ENCODE data around the gene DHRSX.

GRCh38 chrX:2452799-2453198 lies 48.0 kb downstream of the DHRSX start:
- TF ChIP-seq POLR2A (IDR thresholded peaks at IDR 0.05; ENCODE audit: low read length) (no peak), RFX5 (IDR thresholded peaks at IDR 0.05) (no peak), TP53 (CRISPR knock-in tag; IDR thresholded peaks at IDR 0.05) (no peak), ZFP36 (IDR thresholded peaks at IDR 0.05; ENCODE audit: borderline replicate concordance, partially characterized antibody) (no peak), CHD2 (IDR thresholded peaks at IDR 0.05; ENCODE audit: low read length, partially characterized antibody) (no peak), BHLHE40 (IDR thresholded peaks at IDR 0.05; ENCODE audit: low read depth, low read length) (no peak), JUN (IDR thresholded peaks at IDR 0.05) (no peak), EP300 (IDR thresholded peaks at IDR 0.05) (no peak), CEBPB (IDR thresholded peaks at IDR 0.05) (no peak), EHMT2 (IDR thresholded peaks at IDR 0.05; ENCODE audit: low read depth) (no peak), MAX (IDR thresholded peaks at IDR 0.05) (no peak), PHF8 (IDR thresholded peaks at IDR 0.05; ENCODE audit: borderline replicate concordance, low read depth) (no peak)
- TF ChIP-seq, protein P1, sequence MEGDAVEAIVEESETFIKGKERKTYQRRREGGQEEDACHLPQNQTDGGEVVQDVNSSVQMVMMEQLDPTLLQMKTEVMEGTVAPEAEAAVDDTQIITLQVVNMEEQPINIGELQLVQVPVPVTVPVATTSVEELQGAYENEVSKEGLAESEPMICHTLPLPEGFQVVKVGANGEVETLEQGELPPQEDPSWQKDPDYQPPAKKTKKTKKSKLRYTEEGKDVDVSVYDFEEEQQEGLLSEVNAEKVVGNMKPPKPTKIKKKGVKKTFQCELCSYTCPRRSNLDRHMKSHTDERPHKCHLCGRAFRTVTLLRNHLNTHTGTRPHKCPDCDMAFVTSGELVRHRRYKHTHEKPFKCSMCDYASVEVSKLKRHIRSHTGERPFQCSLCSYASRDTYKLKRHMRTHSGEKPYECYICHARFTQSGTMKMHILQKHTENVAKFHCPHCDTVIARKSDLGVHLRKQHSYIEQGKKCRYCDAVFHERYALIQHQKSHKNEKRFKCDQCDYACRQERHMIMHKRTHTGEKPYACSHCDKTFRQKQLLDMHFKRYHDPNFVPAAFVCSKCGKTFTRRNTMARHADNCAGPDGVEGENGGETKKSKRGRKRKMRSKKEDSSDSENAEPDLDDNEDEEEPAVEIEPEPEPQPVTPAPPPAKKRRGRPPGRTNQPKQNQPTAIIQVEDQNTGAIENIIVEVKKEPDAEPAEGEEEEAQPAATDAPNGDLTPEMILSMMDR (IDR thresholded peaks at IDR 0.05) = no peak
- TF ChIP-seq, protein P2, sequence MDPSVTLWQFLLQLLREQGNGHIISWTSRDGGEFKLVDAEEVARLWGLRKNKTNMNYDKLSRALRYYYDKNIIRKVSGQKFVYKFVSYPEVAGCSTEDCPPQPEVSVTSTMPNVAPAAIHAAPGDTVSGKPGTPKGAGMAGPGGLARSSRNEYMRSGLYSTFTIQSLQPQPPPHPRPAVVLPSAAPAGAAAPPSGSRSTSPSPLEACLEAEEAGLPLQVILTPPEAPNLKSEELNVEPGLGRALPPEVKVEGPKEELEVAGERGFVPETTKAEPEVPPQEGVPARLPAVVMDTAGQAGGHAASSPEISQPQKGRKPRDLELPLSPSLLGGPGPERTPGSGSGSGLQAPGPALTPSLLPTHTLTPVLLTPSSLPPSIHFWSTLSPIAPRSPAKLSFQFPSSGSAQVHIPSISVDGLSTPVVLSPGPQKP (IDR thresholded peaks at IDR 0.05; ENCODE audit: low read depth, low read length) = no peak

Data from A549 (cell line).